GM23248 (cell line): ENCODE measurements around the gene ZNF3.

Source experiments
- EZH2 ChIP-seq: fragments of 200-600 bp; sonication (generic); IDR thresholded peaks from 2 replicates; pipeline ENCODE4 v1.6.1; 2018; ENCODE audit warnings: antibody characterized with exemption, mild to moderate bottlenecking; ENCODE audit not compliant: insufficient read depth, poor library complexity, severe bottlenecking
- EZH2phosphoT487 ChIP-seq: fragments of 200-600 bp; sonication (generic); IDR thresholded peaks from 2 replicates; pipeline ENCODE4 v1.6.1; 2018; ENCODE audit warnings: antibody characterized with exemption, moderate library complexity, mild to moderate bottlenecking, low read depth; ENCODE audit not compliant: insufficient read depth

DNA sequence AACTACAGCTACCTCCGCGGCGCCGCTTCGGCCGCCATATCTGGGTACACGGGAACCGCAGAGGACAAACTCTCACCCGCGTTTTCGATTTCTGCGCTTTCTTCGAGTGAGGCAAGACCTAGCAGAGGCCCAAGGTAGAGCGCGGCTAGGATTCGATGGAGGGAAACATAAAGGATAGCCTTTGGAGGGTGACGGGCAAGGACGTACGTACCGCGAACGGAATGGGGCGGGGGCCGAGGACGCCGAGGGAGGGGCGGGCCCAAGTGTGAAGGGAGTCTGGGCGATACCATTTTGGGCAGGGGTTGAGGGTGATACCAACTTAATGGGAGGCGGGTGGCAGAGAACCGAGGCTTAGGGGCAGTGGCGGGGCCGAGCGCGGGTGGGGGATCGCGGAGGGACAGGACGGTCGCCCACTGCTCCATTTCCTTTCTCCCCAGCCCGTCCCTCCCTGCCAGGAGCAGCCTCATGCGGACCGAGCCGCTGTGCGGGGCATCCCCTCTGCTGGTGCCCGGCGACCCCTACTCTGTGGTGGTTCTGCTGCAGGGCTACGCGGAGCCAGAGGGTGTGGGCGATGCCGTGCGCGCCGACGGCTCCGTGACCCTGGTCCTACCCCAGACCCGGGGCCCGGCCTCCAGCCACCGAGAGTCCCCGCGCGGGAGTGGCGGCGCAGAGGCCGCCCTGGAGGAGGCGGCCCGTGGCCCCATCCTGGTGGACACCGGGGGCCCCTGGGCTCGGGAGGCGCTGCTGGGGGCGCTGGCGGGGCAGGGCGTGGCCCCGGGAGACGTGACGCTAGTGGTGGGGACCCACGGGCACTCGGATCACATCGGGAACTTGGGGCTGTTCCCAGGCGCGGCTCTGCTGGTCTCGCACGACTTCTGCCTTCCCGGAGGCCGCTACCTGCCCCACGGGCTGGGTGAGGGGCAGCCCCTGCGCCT is 45.7 kb upstream of the ZNF3 start, which contains the start of gene MBLAC1:
- TF ChIP-seq EZH2phosphoT487: no peak
- no peak for TF ChIP-seq EZH2
